Measurements from ENCODE around the gene MIPOL1. TPM values are rescaled to one million over a fixed set of nuclear protein-coding genes. Genes with fewer than 3 reads are reported as not detected.

Gene MIPOL1
- total and polyA plus RNA-seq, 12 donors: 1.1 to 9.2 (median 5.4) TPM

DNA sequence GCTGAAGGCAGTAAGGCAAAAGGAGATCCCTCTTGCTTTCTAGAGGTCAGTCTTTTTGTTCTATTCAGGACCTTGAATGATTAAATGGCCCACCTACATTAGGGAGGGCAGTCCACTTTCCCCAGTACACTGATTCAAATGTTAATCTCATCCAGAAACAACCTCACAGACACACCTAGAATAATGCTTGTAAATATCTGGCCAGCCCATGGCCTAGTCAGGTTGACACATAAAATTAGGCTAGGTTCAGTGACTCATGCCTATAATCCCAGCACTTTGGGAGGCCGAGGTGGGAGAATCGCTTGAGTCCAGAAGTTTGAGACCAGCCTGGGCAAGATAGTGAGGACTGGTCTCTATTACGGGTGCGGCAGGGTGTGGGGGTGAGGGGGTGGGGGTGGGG lies 43.5 kb downstream of the MIPOL1 start:
- H3K27me3 ChIP-seq: no peaks in the 10 kb centered on the region
- no peak overlapping the region for H3K4me3 ChIP-seq
- no peak for ATAC-seq
- no peaks in the 10 kb centered on the region for H3K9me3 ChIP-seq
- 88 to 96% methylated on average over 4 of the region's 4 CpGs for WGBS, 2 donors
- no peak for TF ChIP-seq CTCF (IDR thresholded peaks at IDR 0.05)
- H3K36me3 ChIP-seq: no peaks in the 10 kb centered on the region
- no peak for DNase-seq
- intact Hi-C loops (cut with DNase I): loop anchor here in 4 of 10 donors (10.0 kb wide), 1 partner anchor 634 kb away; no protein-coding TSS in a partner anchor
- no peaks in the 10 kb centered on the region for H3K4me1 ChIP-seq
- no peak overlapping the region for H3K27ac ChIP-seq

DNA sequence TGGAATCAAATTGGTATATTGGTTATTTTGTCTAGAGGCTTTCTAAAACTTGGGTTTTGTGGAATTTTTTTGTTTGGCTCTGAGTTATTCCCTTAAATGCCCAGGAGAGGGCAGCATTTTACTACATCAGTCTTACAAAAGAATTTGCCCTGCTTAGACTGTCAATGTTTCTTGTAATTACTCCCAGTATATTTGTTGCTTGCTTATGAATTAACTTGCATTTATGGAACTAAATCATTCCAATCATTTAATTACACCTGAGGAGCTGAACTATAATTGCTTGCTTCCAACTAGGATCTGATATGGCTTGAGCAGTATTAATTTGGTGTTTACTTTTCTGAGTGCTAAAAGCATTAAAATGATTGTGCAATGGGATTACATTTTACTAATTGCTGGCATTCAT lies 48.7 kb downstream of the MIPOL1 start:
- TF ChIP-seq CTCF (IDR thresholded peaks at IDR 0.05): peak; percentile 52 to 88 (median 76)
- intact Hi-C loops (cut with DNase I): loop anchor here in 9 of 10 donors (2.0 to 10.0 kb wide), 5 partner anchors 346 to 631 kb away; no protein-coding TSS in a partner anchor
- ATAC-seq (no peak), DNase-seq (no peak)
- Histone ChIP-seq H3K27me3 (no peaks in the 10 kb centered on the region), H3K27ac (no peak overlapping the region), H3K4me3 (no peak overlapping the region), H3K9me3 (no peaks in the 10 kb centered on the region), H3K4me1 (no peaks in the 10 kb centered on the region), H3K36me3 (peaks cover 0 to 6% (median 0%) of the 10 kb centered on the region in 9 donors)

DNA sequence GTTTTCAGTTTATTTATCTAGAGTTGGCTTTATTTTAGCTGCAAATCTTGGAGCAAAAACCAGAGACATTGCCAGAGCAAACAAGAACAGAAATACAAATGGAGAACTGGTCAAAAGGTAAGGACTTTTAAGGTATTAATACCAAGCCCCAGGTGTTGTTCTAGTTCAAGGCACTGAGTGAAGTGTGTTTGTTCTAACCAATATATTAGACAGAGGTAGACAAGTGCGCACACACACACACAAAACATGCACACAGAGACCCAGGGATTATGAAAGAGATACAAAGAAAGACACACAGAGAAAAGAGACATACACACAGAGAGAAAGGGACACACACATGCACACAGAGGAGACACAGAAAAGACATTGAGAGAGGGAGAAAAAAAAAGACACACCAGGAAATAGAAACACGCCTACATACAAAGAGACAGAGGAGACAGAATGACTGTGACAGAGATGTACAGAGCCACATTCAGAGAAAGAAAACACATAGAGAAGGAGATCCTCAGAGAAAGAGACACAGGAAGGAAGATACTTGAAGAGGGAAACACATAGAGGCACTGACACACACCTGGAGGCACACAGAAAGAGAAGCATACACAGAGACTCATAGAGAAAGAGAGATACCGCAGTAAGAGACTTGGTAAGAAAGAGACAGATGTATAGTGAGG lies 50.2 kb downstream of the MIPOL1 start:
- TF ChIP-seq CTCF (IDR thresholded peaks at IDR 0.05): no peak

GRCh38 chr14:37251775-37252174 lies 54.0 kb downstream of the MIPOL1 start:
- H3K4me3 ChIP-seq: no peak overlapping the region
- peaks cover 0 to 6% (median 0%) of the 10 kb centered on the region in 9 donors for H3K36me3 ChIP-seq
- H3K27me3 ChIP-seq: no peaks in the 10 kb centered on the region
- H3K4me1 ChIP-seq: no peaks in the 10 kb centered on the region
- intact Hi-C loops (cut with DNase I): loop anchor here in 1 of 10 donors (10.0 kb wide), 1 partner anchor 343 kb away; the partner anchor contains the start of genes FOXA1 and TTC6
- H3K9me3 ChIP-seq: no peaks in the 10 kb centered on the region
- no peak for ATAC-seq
- DNase-seq: no peak
- TF ChIP-seq CTCF (IDR thresholded peaks at IDR 0.05): no peak
- no peak overlapping the region for H3K27ac ChIP-seq

More for the DNA sequence above, 50.2 kb downstream of the MIPOL1 start:
- ATAC-seq (no peak), DNase-seq (no peak)
- Histone ChIP-seq H3K9me3 (no peaks in the 10 kb centered on the region), H3K27me3 (no peaks in the 10 kb centered on the region), H3K27ac (no peak overlapping the region), H3K4me1 (no peaks in the 10 kb centered on the region), H3K36me3 (peaks cover 0 to 6% (median 0%) of the 10 kb centered on the region in 9 donors), H3K4me3 (no peak overlapping the region)
- intact Hi-C loops (cut with DNase I): loop anchor here in 9 of 10 donors (2.0 to 10.0 kb wide), 5 partner anchors 344 to 629 kb away; no protein-coding TSS in a partner anchor
- WGBS, 2 donors: 88 to 93% methylated on average over 3 of the region's 3 CpGs
